ENCODE measurements around the gene GUCA2A.

GUCA2A gene

DNA sequence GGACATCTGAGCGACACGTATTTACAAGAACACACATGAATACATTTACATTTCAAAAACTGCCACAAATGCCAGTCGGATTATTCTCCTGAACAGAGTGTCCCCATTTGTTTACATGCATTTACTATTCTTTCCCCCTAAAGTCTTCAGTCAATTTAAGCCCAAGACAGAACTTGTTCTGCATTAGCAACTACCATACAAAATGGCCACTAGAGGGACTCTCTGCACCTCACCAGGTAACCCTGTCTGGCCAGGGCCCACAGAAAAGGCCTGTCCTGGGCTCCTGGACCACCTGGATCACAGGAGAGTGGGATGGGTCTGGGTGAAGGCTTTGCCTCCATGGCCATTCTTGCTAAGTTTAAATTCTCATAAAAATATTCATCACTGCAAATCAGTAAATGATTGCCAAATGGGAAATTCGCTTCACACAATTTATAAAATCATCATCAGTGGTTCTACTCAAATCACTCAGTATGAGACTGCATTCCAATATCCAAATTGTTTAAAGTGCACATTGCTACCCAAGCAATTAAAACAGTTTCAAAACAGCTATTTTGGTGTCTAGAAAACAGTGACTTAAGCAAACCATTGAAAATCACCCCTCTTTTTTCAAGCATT lies 12.5 kb upstream of the GUCA2A start:
- peak; percentile 81 for DNase-seq

GRCh38 chr1:42175314-42176054 lies 10.9 kb upstream of the GUCA2A start:
- no peak for DNase-seq

DNA sequence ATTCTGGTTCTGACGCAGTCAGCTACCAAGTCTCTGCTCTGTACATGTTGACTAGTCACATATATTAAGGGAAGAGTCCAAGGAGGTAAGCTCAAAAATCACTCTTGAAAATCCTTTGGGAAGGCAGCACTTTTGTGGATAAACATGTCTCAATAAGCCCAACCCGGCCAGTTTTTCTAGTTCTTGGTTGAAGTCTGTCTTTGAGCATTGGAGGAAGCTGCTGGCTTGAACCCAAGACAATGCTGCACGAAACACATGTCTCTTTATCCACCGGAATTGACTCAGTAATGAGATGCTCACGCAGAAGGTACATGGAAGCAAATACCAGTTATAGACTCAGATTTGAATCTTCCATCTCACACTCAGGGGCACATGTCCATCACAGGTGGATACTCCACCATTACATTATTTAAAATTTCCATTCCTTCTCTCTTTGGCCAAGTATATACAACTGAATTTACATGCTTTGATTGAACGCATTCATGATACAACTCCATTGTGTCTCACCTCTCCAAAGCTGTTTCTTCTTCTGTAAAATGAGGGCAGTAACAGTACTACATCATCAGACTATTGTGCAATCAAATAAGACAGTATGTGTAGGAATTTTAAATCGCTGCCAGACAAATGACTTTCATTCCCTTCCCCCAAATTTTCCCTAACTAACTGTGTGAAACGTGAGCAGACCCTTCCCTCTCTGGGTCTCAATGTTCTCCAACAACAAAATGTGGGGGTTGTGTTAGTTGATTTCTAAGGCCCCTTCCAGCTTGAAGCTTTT lies 9.6 kb upstream of the GUCA2A start:
- peak; percentile 60 for DNase-seq

GRCh38 chr1:42173155-42173933 lies 8.8 kb upstream of the GUCA2A start:
- DNase-seq = peak; percentile 78

DNA sequence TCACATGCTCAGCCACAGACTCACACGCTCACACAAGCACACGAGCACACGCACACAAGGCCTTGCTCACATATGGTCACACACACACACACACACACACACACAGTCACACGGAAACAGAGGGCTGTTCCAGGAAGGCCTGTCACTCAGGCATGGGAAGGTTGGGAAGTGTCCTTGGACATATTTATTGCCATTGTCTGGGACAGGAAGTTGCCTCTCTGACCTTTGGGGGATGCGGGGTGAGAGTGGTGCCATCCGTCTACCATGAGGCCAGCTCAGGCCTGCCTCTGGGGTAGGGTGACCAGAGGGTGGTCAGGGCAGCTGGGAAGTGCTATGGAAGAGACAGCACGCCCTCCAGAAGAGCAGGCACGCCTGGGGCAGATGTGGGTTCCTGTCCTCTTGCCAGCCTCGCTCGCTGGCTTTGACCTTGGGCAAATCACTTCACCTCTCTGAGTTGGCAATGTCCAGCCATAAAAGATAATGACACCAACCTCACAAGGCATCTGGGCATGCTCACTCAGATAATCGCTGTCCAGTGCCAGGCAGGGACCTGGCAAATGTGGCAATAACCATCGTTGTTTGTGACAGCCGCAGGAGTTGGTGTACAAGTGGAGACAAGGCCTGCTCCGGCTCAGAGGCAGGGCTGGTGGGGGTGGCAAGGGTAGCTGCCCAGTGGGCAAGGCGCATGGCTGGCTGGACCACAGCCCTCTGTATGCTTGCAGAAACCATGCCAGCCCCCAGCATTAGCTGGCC lies 8.0 kb upstream of the GUCA2A start:
- DNase-seq = no peak

GRCh38 chr1:42171679-42172266 lies 7.2 kb upstream of the GUCA2A start:
- DNase-seq = no peak

DNA sequence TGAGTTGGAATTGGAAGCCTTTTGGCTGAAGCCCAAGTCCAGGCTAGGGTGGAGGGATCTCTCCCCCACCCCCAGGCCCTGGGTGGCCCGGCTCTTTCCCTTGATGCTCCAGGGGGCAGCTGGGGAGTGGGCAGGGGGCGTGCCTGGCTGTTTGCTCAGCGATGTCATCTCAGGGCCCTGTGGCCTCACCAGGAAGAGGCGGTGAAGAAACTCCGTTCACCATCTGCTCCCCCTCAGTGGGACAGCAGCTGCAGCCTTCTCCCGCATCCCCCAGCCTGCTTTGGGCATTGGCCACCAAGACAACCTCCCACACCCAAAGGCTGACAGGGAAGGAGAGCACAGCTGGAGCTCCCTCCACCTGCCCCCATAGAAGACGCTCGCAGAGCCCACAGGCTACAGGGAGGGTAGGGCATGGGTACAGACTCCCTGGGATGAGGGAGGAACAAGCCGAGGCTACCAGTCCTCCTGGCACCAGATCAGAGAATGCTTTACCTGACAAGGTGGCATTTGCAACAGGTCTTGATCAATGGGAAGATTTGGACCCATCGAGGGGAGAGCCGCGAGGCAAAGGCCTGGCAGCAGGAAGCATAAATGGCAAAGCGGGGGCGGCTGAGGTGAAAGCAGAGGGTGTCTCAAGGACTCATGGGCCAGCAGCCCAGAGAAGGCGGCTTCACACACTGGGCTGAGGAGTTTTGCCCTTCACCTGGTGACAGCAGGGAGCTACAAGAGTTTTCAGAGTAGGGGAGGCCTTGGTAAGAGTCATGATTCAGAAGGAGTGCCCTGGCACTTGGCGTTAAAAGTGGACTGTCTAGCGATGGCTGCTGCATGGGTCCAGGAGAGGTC lies 6.5 kb upstream of the GUCA2A start:
- DNase-seq = peak; percentile 85

DNA sequence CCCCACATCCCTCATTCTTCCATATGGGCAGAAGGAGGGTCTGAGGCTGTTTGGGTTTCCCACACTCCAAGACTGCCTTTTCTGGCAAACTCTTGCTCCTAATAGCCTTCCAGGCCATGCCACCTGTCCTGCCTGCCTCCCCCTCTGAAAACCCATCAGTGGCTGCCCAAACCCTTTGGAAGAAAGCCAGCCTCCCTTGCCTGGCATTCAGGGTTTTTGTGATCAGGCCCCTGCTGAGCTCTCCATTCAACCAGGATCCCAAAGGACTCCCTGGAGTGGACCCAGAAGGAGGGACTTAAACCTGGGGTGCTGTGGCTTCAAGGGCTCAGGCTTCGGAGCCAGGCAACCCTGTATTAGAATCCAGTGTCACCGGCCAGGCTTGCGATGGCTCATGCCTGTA lies 4.2 kb upstream of the GUCA2A start:
- DNase-seq = peak; percentile 40

GRCh38 chr1:42168391-42168670 lies 3.8 kb upstream of the GUCA2A start:
- DNase-seq = no peak

DNA sequence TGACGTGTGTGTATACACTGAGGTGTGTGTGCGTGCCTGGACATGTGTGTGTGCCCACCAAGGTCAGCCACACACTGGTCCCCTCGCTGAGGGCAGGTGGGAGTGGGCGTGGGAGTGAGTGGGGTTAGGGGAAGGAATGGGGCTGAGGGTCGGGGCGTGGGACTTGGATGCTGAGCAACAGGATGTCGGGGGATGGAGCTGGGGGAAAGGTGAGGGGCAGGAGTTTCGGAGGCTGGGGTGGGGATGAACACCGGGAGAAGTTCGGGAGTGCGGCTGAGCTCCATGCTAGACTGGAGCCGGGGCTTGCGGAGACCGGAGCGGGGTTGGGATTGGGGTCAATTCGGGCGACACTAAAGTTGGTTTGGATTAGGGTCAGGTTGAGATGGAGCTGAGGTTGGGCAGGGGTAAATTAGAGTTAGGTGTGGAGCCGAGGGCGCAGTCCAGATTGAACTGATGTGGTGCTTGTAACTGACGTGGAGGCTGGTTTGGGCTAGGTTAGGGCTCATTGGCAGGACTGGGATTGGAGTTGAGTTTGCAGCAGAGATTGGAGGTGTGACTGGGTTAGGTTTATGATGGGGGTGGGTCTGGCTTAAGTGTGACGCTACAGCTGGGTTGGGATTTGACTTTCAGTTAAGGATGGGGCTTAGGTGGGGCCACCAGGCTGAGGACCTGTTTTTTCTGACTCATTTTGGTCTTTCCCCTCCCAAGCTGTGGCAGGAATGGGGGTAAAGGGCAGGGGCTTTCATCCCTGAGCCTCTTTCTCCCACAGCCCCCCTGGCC lies 3.3 kb upstream of the GUCA2A start:
- no peak for DNase-seq

DNA sequence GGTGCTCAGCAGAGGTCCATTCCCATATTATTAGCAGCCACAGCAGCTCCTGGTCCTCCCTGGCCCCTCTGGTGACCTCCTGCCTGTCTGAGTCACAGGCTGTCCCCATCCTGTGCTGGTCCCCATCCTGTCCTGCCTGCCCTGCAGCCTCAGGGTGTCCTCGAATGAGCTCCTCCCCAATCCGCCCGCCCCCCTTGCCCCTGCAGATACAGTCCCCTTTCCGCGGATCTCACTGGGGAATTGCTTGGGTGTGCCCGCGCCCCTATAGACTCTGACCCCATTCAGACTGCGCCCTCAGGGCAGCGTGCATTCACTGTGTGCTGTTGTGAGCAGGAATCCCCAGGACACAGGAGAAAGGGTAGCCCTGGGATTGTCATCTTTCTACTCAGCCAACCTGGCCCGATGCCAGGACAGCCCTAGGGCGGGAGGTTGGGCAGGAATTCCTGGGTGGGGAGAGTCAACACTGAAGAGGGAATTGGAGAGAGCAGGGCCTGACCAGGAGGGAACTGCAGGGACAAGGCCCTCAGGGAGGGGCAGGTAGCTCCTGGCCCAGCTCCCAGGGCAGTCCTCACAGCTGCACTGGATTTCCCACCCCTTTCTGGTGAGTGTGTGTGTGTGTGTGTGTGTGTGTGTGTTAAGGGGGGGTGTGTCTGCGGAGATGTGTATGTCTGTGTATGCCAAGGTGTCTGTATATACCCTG lies 1.1 kb upstream of the GUCA2A start:
- DNase-seq = peak; percentile 100

DNA sequence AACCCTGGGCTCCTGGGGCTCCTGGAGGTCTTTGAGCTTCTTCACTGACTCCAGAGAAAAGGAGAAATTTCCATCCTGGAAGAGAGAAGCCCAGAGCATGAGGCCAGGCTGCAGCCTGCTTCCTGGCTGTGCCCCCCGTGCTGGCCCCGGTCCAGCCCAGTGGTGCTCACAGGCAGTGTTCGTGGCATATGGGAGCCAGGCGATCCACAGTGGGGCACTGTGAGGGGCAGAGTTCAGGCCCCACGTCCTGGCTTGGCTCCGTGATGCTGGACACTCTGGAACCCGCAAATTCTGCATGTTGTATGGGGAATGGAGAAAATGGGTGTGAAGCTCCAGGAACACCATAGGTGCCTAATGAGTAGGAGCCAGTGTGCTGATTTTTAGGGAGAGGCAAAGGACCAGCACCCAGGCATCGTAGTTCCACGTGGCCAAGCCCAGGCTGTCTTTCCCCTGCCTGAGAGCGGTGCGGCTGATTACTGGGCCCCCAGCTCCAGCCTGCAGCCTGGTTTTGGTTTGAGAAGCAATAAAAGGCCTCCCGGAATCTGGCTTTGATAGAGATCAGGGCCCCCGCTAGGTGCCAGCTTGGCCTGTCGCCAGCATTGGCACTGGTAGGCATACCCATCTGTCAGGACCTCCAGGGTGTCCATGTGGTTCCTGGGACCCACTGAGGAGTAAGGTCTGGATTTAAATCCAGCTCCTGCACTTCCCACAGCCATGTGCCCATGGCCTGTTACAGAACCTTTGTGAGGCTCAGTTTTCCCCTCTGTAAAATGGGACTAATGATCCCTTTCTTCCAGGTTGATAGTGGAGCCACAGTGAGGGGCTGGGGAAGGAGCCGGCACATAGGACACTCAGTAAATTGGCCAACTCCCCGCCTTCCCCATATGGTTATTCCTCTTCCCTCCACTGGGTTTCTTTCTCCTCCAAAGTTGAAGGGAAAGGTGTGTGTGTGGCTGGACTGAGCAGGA lies 725 bp downstream of the GUCA2A start:
- DNase-seq = no peak

GRCh38 chr1:42163114-42163513 lies 1.4 kb downstream of the GUCA2A start:
- DNase-seq = no peak

DNA sequence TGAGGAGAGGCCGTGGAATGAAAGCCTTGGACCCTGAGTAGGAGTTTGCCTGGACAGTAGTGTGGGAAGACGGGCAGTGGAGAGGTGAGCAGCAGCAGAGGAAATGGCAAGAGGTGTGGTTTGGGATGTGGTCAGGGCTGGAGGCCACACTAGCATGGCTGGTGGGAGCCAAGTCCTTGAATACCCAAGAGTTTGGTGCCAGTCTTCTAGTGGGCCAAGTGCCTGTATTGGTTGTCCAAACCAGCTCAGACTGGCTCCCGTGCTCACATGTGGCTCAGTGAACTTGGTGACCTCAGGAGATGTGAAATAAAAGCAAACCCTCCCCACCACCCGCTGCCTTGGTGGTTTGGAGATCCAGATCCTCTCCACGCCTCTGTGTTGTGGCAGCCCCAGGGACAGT lies 2.4 kb downstream of the GUCA2A start:
- DNase-seq = peak; percentile 53

- DNase-seq = no peak
Observed at GRCh38 chr1:42158189-42158588, 6.4 kb downstream of the GUCA2A start.

- no peak for DNase-seq
Observed at GRCh38 chr1:42157667-42158066, 6.9 kb downstream of the GUCA2A start.

GRCh38 chr1:42155362-42155761 lies 9.2 kb downstream of the GUCA2A start:
- DNase-seq = no peak

- DNase-seq = no peak
Observed at GRCh38 chr1:42154685-42155084, 9.9 kb downstream of the GUCA2A start.

DNA sequence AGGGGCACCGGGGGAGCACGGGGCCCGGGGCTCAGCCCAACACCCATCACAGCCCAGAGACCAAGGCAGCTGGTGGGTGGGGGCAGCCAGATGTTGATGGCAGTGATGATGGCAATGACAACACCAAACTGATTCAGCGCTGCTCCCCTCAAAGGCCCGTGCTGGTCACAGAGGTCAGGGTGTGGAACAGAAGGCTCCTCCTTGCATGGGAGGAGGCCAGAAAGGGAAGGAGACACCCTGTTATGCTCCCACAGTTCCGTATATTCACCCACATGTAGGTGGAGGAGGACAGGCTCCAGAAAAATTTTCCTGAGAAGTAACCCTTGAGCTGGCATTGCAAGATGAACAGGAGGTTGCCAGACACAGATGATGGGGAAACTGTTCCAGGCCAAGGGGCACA lies 10.9 kb downstream of the GUCA2A start:
- DNase-seq = no peak

Data from NCI-H2029 (cell line).